ENCODE measurements around the gene XRCC5. TPM values are rescaled to one million over a fixed set of nuclear protein-coding genes. Genes with fewer than 3 reads are reported as not detected.
"Not testable (repeated sequence)": the region's sequence is repeated elsewhere in the genome, so short reads cannot be mapped to it uniquely, and the experiment has no call there.

XRCC5 gene
- total RNA-seq, 4 donors from 2014 or later = 87.3 to 202 (median 170) TPM

DNA sequence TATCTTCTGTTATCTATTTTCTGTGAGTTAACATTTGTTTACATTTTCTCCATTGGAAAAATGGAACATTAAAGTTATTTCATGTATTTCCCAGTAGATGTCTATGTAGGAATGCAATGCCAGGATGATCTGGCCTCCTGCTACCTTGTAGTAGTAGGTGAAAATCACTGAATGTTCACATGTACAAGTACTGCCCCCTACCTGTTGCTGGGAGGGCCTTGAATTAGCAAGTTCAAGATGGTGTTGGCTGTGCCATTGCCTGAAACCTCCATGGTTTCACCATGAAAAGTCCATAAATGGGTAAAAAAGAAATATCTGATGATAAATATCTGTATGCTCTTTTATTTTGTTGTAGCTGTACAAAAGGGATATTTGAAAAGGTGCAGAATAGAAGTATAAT is 30.7 kb downstream of the XRCC5 start:
- intact Hi-C loops (cut with DNase I) = no loop called here
- H3K27me3 ChIP-seq = no peaks in the 10 kb centered on the region
- peaks cover 0 to 100% (median 58%) of the 10 kb centered on the region in 3 donors for H3K36me3 ChIP-seq
- no peak overlapping the region for H3K4me3 ChIP-seq
- DNase-seq = no peak
- TF ChIP-seq, protein P1, sequence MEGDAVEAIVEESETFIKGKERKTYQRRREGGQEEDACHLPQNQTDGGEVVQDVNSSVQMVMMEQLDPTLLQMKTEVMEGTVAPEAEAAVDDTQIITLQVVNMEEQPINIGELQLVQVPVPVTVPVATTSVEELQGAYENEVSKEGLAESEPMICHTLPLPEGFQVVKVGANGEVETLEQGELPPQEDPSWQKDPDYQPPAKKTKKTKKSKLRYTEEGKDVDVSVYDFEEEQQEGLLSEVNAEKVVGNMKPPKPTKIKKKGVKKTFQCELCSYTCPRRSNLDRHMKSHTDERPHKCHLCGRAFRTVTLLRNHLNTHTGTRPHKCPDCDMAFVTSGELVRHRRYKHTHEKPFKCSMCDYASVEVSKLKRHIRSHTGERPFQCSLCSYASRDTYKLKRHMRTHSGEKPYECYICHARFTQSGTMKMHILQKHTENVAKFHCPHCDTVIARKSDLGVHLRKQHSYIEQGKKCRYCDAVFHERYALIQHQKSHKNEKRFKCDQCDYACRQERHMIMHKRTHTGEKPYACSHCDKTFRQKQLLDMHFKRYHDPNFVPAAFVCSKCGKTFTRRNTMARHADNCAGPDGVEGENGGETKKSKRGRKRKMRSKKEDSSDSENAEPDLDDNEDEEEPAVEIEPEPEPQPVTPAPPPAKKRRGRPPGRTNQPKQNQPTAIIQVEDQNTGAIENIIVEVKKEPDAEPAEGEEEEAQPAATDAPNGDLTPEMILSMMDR (IDR thresholded peaks at IDR 0.05) = peak in 5 of 6 experiments; percentile 8 to 36 (median 25)
- TF ChIP-seq POLR2A (IDR thresholded peaks at IDR 0.05) = no peak
- H3K27ac ChIP-seq = no peak overlapping the region
- H3K9me3 ChIP-seq = no peaks in the 10 kb centered on the region
- no peaks in the 10 kb centered on the region for H3K4me1 ChIP-seq

DNA sequence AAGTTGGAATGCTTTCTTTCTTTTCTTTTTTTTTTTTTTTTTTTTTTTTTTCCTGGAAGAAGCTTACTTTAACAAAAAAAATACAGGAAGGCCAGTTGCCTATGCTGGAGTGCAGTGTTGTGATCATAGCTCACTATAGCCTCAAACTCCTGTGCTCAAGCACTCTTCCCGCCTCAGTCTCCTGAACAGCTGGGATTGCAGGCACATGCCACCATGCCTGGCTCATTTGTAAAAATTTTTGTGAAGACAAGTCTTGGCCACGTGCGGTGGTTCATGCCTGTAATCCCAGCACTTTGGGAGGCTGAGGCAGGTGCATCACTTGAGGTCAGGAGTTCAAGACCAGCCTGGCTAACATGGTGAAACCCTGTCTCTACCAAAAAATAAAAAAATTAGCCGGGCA is 32.4 kb downstream of the XRCC5 start:
- DNase-seq; H3K4me1 ChIP-seq; H3K27me3 ChIP-seq; H3K9me3 ChIP-seq; intact Hi-C loops (cut with DNase I); H3K4me3 ChIP-seq; H3K27ac ChIP-seq: not testable (repeated sequence)
- peaks cover 0 to 100% (median 50%) of the 10 kb centered on the region in 3 donors for H3K36me3 ChIP-seq
- WGBS, 2 donors = 89 to 93% methylated on average over 3 to 4 of the region's 4 CpGs

DNA sequence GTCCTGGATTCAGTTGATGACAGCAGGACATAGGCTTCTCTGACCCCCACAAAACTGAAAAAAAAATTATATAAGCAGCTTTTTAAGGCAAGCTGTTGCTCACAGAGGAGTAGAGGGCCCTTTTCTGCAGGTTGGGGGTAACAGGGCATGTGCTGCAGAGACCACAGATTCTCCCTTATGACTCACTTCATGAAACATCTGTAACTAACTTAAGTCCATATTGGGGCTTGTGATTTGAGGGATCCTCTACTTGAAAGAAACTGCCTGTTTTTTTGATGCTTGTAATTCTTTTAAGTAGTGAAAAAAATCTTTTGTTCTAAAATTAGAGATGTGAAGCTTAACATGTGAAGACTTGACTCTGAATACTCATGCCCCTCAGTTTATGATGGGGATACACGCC is 33.4 kb downstream of the XRCC5 start:
- H3K36me3 ChIP-seq = peaks cover 0 to 100% (median 46%) of the 10 kb centered on the region in 3 donors
- H3K9me3 ChIP-seq = no peaks in the 10 kb centered on the region
- no peaks in the 10 kb centered on the region for H3K27me3 ChIP-seq
- 79 to 81% methylated on average over 1 of the region's 1 CpG for WGBS, 2 donors
- H3K4me1 ChIP-seq = no peaks in the 10 kb centered on the region
- H3K4me3 ChIP-seq = no peak overlapping the region
- no peak overlapping the region for H3K27ac ChIP-seq
- DNase-seq = no peak
- intact Hi-C loops (cut with DNase I) = no loop called here
- no peak for TF ChIP-seq POLR2A (IDR thresholded peaks at IDR 0.05)
- TF ChIP-seq, protein P1 (IDR thresholded peaks at IDR 0.05) = no peak

DNA sequence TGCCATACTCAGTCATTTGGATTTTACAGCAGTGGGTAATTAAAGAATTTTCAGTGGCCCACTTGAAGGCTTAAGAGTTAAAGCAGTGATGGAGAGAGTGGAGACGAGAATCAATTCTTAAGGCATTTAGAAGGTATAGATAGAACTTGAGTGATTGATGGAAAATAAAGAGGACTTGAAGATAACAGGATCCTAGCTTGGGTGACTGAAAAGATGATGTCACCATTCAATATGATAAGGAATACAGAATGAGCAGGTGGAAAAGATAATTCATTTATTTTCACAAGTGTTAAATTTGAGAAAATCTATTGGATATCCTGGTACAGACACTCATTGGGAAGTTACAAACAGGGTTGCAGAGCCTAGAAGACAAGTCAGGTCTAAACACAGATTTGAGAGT is 35.2 kb downstream of the XRCC5 start:
- H3K36me3 ChIP-seq = peaks cover 0 to 100% (median 39%) of the 10 kb centered on the region in 3 donors
- no peak for DNase-seq
- no peaks in the 10 kb centered on the region for H3K4me1 ChIP-seq
- no peaks in the 10 kb centered on the region for H3K9me3 ChIP-seq
- 78 to 94% methylated on average over 1 of the region's 1 CpG for WGBS, 2 donors
- intact Hi-C loops (cut with DNase I) = no loop called here
- H3K27me3 ChIP-seq = no peaks in the 10 kb centered on the region
- TF ChIP-seq, protein P1 (IDR thresholded peaks at IDR 0.05) = no peak
- TF ChIP-seq POLR2A (IDR thresholded peaks at IDR 0.05) = no peak
- H3K27ac ChIP-seq = no peak overlapping the region
- H3K4me3 ChIP-seq = no peak overlapping the region

DNA sequence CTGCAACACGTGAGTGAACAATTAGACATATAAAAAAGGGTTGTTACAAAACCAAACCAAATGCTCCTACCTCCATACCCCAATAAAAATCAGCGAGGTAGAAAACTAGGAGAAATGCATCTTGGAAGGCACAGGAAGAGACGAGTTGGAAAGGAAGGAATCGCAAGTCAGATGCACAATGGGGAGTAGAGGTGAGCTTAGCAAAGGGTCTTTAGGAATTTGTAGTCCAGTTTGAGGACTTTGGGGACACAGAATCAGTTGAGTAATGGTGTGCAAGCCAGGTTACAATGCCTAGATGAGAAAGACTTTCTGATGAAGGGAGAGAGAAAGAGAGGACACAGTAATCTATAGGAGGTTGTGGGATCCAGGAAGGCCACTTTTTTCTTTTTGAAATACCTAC is 35.7 kb downstream of the XRCC5 start:
- peaks cover 0 to 100% (median 36%) of the 10 kb centered on the region in 3 donors for H3K36me3 ChIP-seq
- no peaks in the 10 kb centered on the region for H3K27me3 ChIP-seq

More for the DNA sequence above, 35.7 kb downstream of the XRCC5 start:
- DNase-seq = no peak
- 88 to 98% methylated on average over 4 of the region's 4 CpGs for WGBS, 2 donors
- TF ChIP-seq POLR2A (IDR thresholded peaks at IDR 0.05) = no peak
- TF ChIP-seq, protein P1 (IDR thresholded peaks at IDR 0.05) = no peak
- intact Hi-C loops (cut with DNase I) = no loop called here
- Histone ChIP-seq H3K9me3 (no peaks in the 10 kb centered on the region), H3K27ac (no peak overlapping the region), H3K4me3 (no peak overlapping the region), H3K4me1 (no peaks in the 10 kb centered on the region)
